Hematopoietic multipotent progenitor cell treated with erythropoietin and hydrocortisone succinate and interleukin-3 and kit ligand, for 4 days (in vitro differentiated cells): ENCODE results near the gene ANKMY1.

Experiments used
- DNase-seq: peaks from one replicate; pipeline ENCODE4 v3.0.0-alpha.2; 2015

The ANKMY1 gene

GRCh38 chr2:240431661-240432424 is 125.9 kb downstream of the ANKMY1 start:
- DNase-seq = no peak

DNA sequence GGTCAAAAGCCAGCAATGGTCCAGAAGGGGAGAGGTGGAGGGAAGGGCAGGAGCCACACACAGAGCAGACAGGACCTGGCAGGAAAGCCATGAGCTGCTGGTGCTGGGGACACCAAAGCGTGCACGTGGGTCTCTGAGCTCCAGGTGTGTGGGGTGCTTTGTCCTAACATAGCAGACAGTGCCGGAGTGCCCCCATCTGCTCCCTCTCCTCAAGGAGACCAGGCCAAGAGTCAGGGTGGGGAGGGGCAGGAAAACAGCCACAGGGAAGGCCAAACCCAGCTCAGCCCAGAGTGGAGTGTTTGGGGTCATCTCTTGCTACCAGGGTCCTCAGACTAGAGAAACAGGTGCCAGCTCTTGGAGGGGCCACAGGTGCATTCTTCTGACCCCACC is 126.5 kb downstream of the ANKMY1 start:
- DNase-seq = no peak

GRCh38 chr2:240430595-240430994 is 127.2 kb downstream of the ANKMY1 start:
- DNase-seq = no peak

- DNase-seq = no peak
These were observed 127.8 kb downstream of the ANKMY1 start for GRCh38 chr2:240429872-240430491.
